ENCODE results near the gene C4orf46. TPM values are rescaled to one million over a fixed set of nuclear protein-coding genes. Genes with fewer than 3 reads are reported as not detected.

C4orf46 gene
- 3.1 TPM for polyA plus RNA-seq (2012; ENCODE audit: insufficient read length, low read depth)

- TF ChIP-seq FOXP2 (optimal IDR thresholded peaks at IDR 0.05; ENCODE audit: borderline replicate concordance, extremely low read depth, extremely low read length, insufficient read depth) (no peak), SIN3A (IDR thresholded peaks at IDR 0.05; ENCODE audit: borderline replicate concordance, insufficient read depth, low read length) (no peak), REST (IDR thresholded peaks at IDR 0.05; ENCODE audit: insufficient read depth in 1 of 2, low read depth in 2 of 2, low read length in 2 of 2) (no peak), TAF1 (IDR thresholded peaks at IDR 0.05; ENCODE audit: borderline replicate concordance, insufficient read depth, low read length) (no peak), POLR2AphosphoS5 (IDR thresholded peaks at IDR 0.05; ENCODE audit: low read depth, low read length) (no peak)
These were observed at the start of gene C4orf46 for GRCh38 chr4:158671665-158671914. Gene C4orf46 (minus strand): TSS chr4:158671887. CDS start chr4:158671801, 86 bp downstream.

DNA sequence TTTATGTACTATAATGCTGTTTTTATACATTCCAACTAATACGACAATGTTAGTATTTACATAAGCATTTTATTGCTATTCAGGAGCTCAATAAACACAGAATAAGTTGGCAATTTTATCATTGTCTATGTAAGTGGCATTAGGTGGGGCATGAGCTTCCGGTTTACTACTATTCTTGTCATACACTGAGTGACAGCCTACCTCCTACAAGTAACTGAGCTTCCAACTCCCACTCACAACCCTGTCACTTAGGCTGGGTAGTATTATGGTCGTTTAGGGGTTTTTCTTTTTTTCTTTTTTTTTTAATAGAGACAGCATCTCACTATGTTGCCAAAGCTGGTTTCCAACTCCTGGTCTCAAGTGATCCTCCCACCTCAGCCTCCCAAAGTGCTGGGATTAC lies 44.1 kb upstream of the C4orf46 start:
- TF ChIP-seq FOXP2 (optimal IDR thresholded peaks at IDR 0.05; ENCODE audit: borderline replicate concordance, extremely low read depth, extremely low read length, insufficient read depth) (no peak), SIN3A (IDR thresholded peaks at IDR 0.05; ENCODE audit: borderline replicate concordance, insufficient read depth, low read length) (no peak), POLR2AphosphoS5 (IDR thresholded peaks at IDR 0.05; ENCODE audit: low read depth, low read length) (no peak), REST (IDR thresholded peaks at IDR 0.05; ENCODE audit: insufficient read depth in 1 of 2, low read depth in 2 of 2, low read length in 2 of 2) (no peak), TAF1 (IDR thresholded peaks at IDR 0.05; ENCODE audit: borderline replicate concordance, insufficient read depth, low read length) (no peak)

GRCh38 chr4:158714937-158715336 lies 43.2 kb upstream of the C4orf46 start:
- TF ChIP-seq FOXP2 (optimal IDR thresholded peaks at IDR 0.05; ENCODE audit: borderline replicate concordance, extremely low read depth, extremely low read length, insufficient read depth) = no peak
- no peak for TF ChIP-seq REST (IDR thresholded peaks at IDR 0.05; ENCODE audit: insufficient read depth in 1 of 2, low read depth in 2 of 2, low read length in 2 of 2)
- no peak for TF ChIP-seq TAF1 (IDR thresholded peaks at IDR 0.05; ENCODE audit: borderline replicate concordance, insufficient read depth, low read length)
- TF ChIP-seq SIN3A (IDR thresholded peaks at IDR 0.05; ENCODE audit: borderline replicate concordance, insufficient read depth, low read length) = no peak
- TF ChIP-seq POLR2AphosphoS5 (IDR thresholded peaks at IDR 0.05; ENCODE audit: low read depth, low read length) = no peak

GRCh38 chr4:158710814-158711213 lies 39.1 kb upstream of the C4orf46 start:
- TF ChIP-seq POLR2AphosphoS5 (IDR thresholded peaks at IDR 0.05; ENCODE audit: low read depth, low read length) = no peak
- no peak for TF ChIP-seq SIN3A (IDR thresholded peaks at IDR 0.05; ENCODE audit: borderline replicate concordance, insufficient read depth, low read length)
- no peak for TF ChIP-seq FOXP2 (optimal IDR thresholded peaks at IDR 0.05; ENCODE audit: borderline replicate concordance, extremely low read depth, extremely low read length, insufficient read depth)
- no peak for TF ChIP-seq TAF1 (IDR thresholded peaks at IDR 0.05; ENCODE audit: borderline replicate concordance, insufficient read depth, low read length)
- no peak for TF ChIP-seq REST (IDR thresholded peaks at IDR 0.05; ENCODE audit: insufficient read depth in 1 of 2, low read depth in 2 of 2, low read length in 2 of 2)

DNA sequence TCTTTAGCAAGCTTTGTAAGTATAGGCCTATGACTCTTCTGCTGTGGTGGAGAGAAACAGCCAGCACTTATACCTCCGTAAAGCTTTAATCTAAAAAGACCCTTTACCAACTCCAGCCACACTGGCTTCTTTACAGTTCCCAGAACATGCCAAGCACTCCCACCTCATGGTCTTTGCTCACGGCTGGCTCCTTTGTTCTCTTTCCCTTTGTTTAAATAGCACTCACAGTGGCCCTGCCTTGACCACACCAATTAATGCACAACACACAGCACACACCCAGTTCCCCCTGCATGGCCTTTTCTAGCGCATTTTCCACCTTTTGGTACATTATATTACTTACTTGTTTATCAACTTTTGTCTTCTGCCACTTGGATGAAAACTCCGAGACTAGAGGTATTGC lies 32.6 kb upstream of the C4orf46 start:
- TF ChIP-seq SIN3A (IDR thresholded peaks at IDR 0.05; ENCODE audit: borderline replicate concordance, insufficient read depth, low read length) = no peak
- no peak for TF ChIP-seq REST (IDR thresholded peaks at IDR 0.05; ENCODE audit: insufficient read depth in 1 of 2, low read depth in 2 of 2, low read length in 2 of 2)
- TF ChIP-seq FOXP2 (optimal IDR thresholded peaks at IDR 0.05; ENCODE audit: borderline replicate concordance, extremely low read depth, extremely low read length, insufficient read depth) = no peak
- no peak for TF ChIP-seq POLR2AphosphoS5 (IDR thresholded peaks at IDR 0.05; ENCODE audit: low read depth, low read length)

All from PFSK-1 (cell line).